Bone marrow (tissue), 2 donors: ENCODE data around the gene TAF1B.
A peak's percentile ranks its signal among the peaks of the same experiment; 100 is the strongest.

Experiments used
- DNase-seq, 2 donors: peaks; one replicate each; lab custom pipeline; 2025; lab: John Stamatoyannopoulos, UW

Gene TAF1B

GRCh38 chr2:9808334-9809063 is 34.8 kb upstream of the TAF1B start:
- DNase-seq, result no peak

GRCh38 chr2:9809064-9809356 is 34.3 kb upstream of the TAF1B start:
- DNase-seq, result no peak

- no peak for DNase-seq
These were observed 33.7 kb upstream of the TAF1B start for GRCh38 chr2:9809448-9810088.

GRCh38 chr2:9811216-9811615 is 32.1 kb upstream of the TAF1B start:
- no peak for DNase-seq

- DNase-seq, result no peak
These were observed 31.4 kb upstream of the TAF1B start for GRCh38 chr2:9811679-9812511.

GRCh38 chr2:9812945-9813311 is 30.3 kb upstream of the TAF1B start:
- no peak for DNase-seq

- DNase-seq, result peak; percentile 7 to 26
These were observed 29.8 kb upstream of the TAF1B start for GRCh38 chr2:9813312-9814128.

- DNase-seq, result no peak
These were observed 29.0 kb upstream of the TAF1B start for GRCh38 chr2:9814129-9814868.

GRCh38 chr2:9815076-9815475 is 28.2 kb upstream of the TAF1B start:
- DNase-seq, result no peak

- no peak for DNase-seq
These were observed 27.4 kb upstream of the TAF1B start for GRCh38 chr2:9815844-9816279.

- no peak for DNase-seq
These were observed 25.2 kb upstream of the TAF1B start for GRCh38 chr2:9818097-9818496.

- no peak for DNase-seq
These were observed 23.7 kb upstream of the TAF1B start for GRCh38 chr2:9819551-9819950.

- no peak for DNase-seq
These were observed 23.0 kb upstream of the TAF1B start for GRCh38 chr2:9820020-9820973.

- no peak for DNase-seq
These were observed 21.3 kb upstream of the TAF1B start for GRCh38 chr2:9821805-9822445.

- no peak for DNase-seq
These were observed 18.8 kb upstream of the TAF1B start for GRCh38 chr2:9824441-9824840.

- no peak for DNase-seq
These were observed 18.1 kb upstream of the TAF1B start for GRCh38 chr2:9824956-9825720.

- DNase-seq, result no peak
These were observed 17.1 kb upstream of the TAF1B start for GRCh38 chr2:9826208-9826607.

GRCh38 chr2:9830685-9831410 is 12.4 kb upstream of the TAF1B start:
- no peak for DNase-seq
